ENCODE data around the gene TBC1D14.
A peak's percentile ranks its signal among the peaks of the same experiment; 100 is the strongest.
"Not testable (repeated sequence)": the region's sequence is repeated elsewhere in the genome, so short reads cannot be mapped to it uniquely, and the experiment has no call there.

Gene TBC1D14

DNA sequence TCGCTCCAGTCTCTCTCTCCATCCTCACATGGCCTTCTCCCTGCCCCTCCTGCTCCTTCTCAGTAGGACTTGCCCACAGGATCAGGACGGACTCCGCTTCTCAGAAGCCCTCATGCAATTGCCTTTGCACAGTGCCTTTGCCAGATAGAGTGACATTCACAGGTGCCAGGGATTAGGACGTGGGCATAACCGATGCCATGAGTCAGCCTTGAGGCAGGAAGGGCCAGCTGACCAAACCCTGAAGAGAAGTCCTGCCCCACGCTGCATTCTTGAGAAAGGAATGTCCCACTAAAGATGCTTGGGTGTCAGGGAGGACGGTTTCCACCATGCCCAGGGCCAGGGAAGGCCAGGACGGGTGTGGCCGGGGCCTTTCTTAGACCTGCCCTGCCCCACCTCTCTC lies 164.8 kb downstream of the TBC1D14 start:
- Histone ChIP-seq H3K27ac (no peak overlapping the region), H3K9me3 (no peaks in the 10 kb centered on the region), H3K4me1 (peaks cover 0 to under 1% (median 0%) of the 10 kb centered on the region in 4 donors), H3K4me3 (no peak overlapping the region), H3K27me3 (no peaks in the 10 kb centered on the region), H3K36me3 (no peaks in the 10 kb centered on the region)
- intact Hi-C loops (cut with DNase I; ENCODE audit: low total_unique reads) = loop anchor here (5.0 to 10.0 kb wide), 2 partner anchors 102 to 360 kb away; partner anchors contain the start of gene BLOC1S4
- DNase-seq = peak in 1 of 2 donors; percentile 37
- TF ChIP-seq, protein P1, sequence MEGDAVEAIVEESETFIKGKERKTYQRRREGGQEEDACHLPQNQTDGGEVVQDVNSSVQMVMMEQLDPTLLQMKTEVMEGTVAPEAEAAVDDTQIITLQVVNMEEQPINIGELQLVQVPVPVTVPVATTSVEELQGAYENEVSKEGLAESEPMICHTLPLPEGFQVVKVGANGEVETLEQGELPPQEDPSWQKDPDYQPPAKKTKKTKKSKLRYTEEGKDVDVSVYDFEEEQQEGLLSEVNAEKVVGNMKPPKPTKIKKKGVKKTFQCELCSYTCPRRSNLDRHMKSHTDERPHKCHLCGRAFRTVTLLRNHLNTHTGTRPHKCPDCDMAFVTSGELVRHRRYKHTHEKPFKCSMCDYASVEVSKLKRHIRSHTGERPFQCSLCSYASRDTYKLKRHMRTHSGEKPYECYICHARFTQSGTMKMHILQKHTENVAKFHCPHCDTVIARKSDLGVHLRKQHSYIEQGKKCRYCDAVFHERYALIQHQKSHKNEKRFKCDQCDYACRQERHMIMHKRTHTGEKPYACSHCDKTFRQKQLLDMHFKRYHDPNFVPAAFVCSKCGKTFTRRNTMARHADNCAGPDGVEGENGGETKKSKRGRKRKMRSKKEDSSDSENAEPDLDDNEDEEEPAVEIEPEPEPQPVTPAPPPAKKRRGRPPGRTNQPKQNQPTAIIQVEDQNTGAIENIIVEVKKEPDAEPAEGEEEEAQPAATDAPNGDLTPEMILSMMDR (IDR thresholded peaks at IDR 0.05) = no peak

DNA sequence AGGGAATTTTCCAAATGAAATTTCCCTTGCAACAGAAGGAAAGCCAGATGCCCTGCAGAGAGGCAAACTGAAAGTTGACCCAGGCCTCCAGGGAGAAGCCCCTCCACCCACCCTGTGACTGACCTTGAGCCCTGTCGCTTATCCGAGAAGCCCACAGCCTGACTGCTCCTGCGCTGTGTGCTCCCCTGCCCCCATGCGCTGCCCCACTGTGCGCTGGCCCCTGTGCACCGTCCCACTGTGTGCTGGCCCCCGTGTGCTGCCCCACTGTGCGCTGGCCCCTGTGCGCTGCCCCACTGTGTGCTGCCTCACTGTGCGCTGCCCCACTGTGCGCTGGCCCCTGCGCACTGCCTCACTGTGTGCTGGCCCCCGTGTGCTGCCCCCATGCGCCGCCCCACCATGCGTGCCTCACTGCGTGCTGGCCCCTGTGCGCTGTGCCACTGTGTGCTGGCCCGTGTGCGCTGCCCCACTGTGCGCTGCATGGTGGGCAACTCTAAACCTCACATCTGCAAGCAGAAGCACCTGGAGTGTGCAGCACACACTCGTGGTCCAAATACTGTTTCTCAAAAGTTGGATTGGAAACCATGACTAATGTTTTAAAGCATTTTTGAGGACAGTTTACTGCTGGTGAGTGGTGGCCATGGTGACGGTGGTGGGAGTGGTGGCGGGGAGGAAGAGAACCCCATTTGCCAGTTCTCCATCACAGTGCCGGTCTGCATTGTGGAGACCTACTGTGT lies 166.5 kb downstream of the TBC1D14 start:
- H3K4me3 ChIP-seq = no peak overlapping the region
- peak in 1 of 2 donors; percentile 39 for DNase-seq
- no peaks in the 10 kb centered on the region for H3K4me1 ChIP-seq
- intact Hi-C loops (cut with DNase I; ENCODE audit: low total_unique reads) = loop anchor here (10.0 kb wide), 1 partner anchor 361 kb away; the partner anchor contains the start of gene BLOC1S4
- H3K36me3 ChIP-seq = no peaks in the 10 kb centered on the region
- H3K27ac ChIP-seq = no peak overlapping the region
- no peaks in the 10 kb centered on the region for H3K9me3 ChIP-seq
- H3K27me3 ChIP-seq = no peaks in the 10 kb centered on the region
- TF ChIP-seq, protein P1 (IDR thresholded peaks at IDR 0.05) = no peak

DNA sequence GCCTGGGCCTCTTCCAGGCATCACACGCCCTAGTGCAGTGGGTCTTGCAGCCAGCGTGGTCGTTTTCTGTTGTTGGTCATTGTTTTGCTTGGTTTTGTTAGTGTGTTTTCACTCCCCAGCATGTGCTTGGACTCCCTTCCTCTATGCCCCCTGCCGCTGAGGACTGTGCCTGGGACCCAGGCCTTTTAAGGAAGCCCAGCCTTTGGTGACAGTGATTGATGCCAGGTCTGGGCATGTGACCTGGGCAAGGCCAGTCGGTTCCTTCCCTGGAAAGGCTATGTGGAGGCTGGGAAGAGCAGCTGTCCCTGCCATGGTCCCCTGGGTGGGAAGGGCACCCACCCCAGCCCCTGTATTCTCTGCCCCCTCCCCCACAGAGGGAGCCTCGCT lies 167.1 kb downstream of the TBC1D14 start:
- no peaks in the 10 kb centered on the region for H3K27me3 ChIP-seq
- H3K4me1 ChIP-seq = no peaks in the 10 kb centered on the region
- H3K9me3 ChIP-seq = no peaks in the 10 kb centered on the region
- H3K36me3 ChIP-seq = no peaks in the 10 kb centered on the region
- TF ChIP-seq, protein P1 (IDR thresholded peaks at IDR 0.05) = no peak
- intact Hi-C loops (cut with DNase I; ENCODE audit: low total_unique reads) = loop anchor here (10.0 kb wide), 1 partner anchor 362 kb away; the partner anchor contains the start of gene BLOC1S4
- DNase-seq = peak in 1 of 2 donors; percentile 40
- no peak overlapping the region for H3K27ac ChIP-seq
- H3K4me3 ChIP-seq = no peak overlapping the region

DNA sequence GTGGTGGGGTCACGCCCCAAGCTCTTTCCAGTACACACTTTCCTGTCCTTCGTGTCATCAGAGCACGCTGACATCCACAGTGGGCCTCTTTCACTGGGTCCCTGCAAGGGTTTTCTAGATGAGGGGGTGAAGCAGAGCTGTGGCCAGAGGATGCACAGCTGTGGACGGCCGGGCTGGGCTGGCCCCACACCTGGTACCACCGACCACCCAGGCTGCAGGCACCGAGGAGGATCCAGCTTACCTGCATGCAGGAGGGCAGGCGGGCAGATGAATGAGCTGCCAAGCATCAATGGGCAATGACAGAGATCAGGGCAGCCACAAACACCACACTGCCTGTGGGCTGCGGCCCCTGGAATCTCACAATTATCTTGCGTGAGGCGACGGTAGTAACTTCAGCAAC lies 167.7 kb downstream of the TBC1D14 start:
- Histone ChIP-seq H3K36me3 (no peaks in the 10 kb centered on the region), H3K27me3 (no peaks in the 10 kb centered on the region), H3K4me3 (no peak overlapping the region), H3K9me3 (no peaks in the 10 kb centered on the region), H3K4me1 (no peaks in the 10 kb centered on the region), H3K27ac (no peak overlapping the region)
- DNase-seq = no peak
- intact Hi-C loops (cut with DNase I; ENCODE audit: low total_unique reads) = loop anchor here (10.0 kb wide), 1 partner anchor 363 kb away; the partner anchor contains the start of gene BLOC1S4
- TF ChIP-seq, protein P1 (IDR thresholded peaks at IDR 0.05) = no peak

DNA sequence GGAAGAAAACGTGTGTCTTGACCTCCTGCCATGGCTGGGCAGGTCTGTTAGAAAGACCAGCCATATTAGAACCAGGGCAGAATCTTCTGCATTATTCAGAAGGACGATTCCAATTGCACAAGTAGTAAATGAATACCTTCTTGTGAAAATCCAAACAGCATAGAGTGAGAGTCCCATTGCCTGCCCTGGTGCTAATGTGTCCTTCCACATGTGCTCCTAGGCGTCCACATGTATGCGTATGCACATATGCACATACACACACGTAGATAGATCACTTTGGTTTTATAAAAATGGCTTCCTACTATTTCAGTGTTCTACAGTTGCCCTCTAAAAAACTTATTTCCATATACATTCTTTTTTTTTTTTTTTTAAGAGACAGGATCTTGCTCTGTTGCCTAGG lies 168.4 kb downstream of the TBC1D14 start:
- no peak overlapping the region for H3K4me3 ChIP-seq
- TF ChIP-seq, protein P1 (IDR thresholded peaks at IDR 0.05) = no peak
- no peak for DNase-seq
- intact Hi-C loops (cut with DNase I; ENCODE audit: low total_unique reads) = loop anchor here (10.0 kb wide), 1 partner anchor 363 kb away; the partner anchor contains the start of gene BLOC1S4
- H3K4me1 ChIP-seq = no peaks in the 10 kb centered on the region
- H3K36me3 ChIP-seq = no peaks in the 10 kb centered on the region
- no peaks in the 10 kb centered on the region for H3K27me3 ChIP-seq
- no peak overlapping the region for H3K27ac ChIP-seq
- no peaks in the 10 kb centered on the region for H3K9me3 ChIP-seq

DNA sequence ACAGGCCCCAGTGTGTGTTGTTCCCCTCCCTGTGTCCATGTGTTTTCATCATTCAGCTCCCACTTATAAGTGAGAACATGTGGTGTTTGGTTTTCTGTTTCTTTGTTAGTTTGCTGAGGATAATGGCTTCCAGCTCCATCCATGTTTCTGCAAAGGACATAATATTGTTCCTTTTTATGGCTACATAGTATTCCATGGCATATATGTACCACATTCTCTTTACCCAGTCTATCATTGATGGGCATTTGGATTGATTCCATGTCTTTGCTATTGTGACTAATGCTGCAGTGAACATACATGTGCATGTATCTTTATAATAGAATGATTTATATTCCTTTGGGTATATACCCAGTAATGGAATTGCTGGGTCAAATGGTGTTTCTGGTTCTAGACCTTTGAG lies 169.9 kb downstream of the TBC1D14 start:
- not testable (repeated sequence) for H3K27ac ChIP-seq, H3K36me3 ChIP-seq, H3K9me3 ChIP-seq, H3K4me3 ChIP-seq, H3K4me1 ChIP-seq, DNase-seq
- intact Hi-C loops (cut with DNase I; ENCODE audit: low total_unique reads) = loop anchor here (10.0 kb wide), 1 partner anchor 365 kb away; the partner anchor contains the start of gene BLOC1S4
- peaks cover 0 to 12% of the 10 kb centered on the region in 2 donors for H3K27me3 ChIP-seq

DNA sequence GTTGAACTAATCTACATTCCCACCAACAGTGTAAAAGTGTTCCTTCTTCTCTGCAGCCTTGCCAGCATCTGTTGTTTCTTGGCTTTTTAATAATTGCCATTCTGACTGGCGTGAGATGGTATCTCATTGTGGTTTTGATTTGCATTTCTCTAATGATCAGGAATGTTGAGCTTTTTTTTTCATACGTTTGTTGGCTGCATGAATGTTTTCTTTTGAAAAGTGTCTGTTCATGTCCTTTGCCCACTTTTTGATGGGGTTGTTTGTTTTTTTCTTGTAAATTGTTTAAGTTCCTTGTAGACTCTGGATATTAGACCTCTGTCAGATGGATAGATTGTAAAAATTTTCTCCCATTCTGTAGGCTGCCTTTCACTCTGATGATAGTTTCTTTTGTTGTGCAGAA lies 170.3 kb downstream of the TBC1D14 start:
- H3K27me3 ChIP-seq = peaks cover 0 to 16% of the 10 kb centered on the region in 2 donors
- not testable (repeated sequence) for H3K36me3 ChIP-seq, H3K4me3 ChIP-seq, H3K9me3 ChIP-seq, H3K27ac ChIP-seq, DNase-seq, H3K4me1 ChIP-seq
- intact Hi-C loops (cut with DNase I; ENCODE audit: low total_unique reads) = loop anchor here (10.0 kb wide), 1 partner anchor 365 kb away; the partner anchor contains the start of gene BLOC1S4
